ENCODE measurements around the gene IDH3A. TPM values are rescaled to one million over a fixed set of nuclear protein-coding genes. Genes with fewer than 3 reads are reported as not detected.

The IDH3A gene
- 113 TPM for polyA plus RNA-seq (2012; ENCODE audit: insufficient read depth, insufficient read length, low read depth)

DNA sequence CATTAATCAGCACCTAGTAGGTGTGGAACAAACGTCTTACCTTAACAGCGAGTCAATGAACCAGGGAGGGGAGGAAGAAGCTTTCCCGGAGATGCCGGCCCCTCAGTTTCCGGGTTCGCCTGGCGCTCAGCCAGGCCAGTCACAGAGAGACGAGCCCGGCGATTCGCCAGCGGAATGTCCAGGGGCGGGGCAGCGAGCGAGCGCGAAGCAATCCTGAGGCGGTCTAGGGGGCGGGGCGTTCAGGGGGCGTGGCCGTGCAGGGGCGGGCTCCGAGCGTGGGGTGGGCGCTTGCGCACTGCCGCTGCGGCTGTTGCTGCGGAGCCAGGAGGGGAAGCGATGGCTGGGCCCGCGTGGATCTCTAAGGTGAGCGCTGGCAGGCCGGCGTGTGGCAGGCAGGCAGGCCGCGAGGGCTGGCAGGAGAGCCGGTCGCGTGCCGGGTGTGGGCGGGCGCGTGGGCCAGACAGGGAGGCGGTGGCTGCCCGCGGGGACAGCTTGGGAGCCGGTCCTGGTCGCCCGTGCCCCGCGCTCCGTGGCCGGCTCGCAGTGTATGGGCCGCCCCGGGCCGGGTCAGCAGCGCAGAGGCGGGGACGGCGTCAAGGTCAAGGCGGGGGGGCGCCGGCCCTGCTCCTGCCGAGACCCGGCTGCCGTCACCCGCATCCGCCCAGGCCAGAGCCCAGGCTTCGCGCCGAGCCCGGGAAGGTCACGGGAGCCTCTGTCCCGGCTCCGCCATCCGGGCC, at the start of gene IDH3A:
TSS of gene IDH3A (plus strand) at position 295 of the 737 bp plus-strand sequence. CDS start at position 337, 42 bp downstream.
- H3K9me3 ChIP-seq, result no peaks in the 10 kb centered on the region
- H3K4me3 ChIP-seq (ENCODE audit: low read depth, low read length), result peak within 1 kb of the TSS; percentile 90
- no peaks in the 10 kb centered on the region for H3K27me3 ChIP-seq
- TF ChIP-seq, protein P1, sequence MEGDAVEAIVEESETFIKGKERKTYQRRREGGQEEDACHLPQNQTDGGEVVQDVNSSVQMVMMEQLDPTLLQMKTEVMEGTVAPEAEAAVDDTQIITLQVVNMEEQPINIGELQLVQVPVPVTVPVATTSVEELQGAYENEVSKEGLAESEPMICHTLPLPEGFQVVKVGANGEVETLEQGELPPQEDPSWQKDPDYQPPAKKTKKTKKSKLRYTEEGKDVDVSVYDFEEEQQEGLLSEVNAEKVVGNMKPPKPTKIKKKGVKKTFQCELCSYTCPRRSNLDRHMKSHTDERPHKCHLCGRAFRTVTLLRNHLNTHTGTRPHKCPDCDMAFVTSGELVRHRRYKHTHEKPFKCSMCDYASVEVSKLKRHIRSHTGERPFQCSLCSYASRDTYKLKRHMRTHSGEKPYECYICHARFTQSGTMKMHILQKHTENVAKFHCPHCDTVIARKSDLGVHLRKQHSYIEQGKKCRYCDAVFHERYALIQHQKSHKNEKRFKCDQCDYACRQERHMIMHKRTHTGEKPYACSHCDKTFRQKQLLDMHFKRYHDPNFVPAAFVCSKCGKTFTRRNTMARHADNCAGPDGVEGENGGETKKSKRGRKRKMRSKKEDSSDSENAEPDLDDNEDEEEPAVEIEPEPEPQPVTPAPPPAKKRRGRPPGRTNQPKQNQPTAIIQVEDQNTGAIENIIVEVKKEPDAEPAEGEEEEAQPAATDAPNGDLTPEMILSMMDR (IDR thresholded peaks at IDR 0.05; ENCODE audit: low read depth, low read length), result no peak
- no peaks in the 10 kb centered on the region for H3K4me1 ChIP-seq
- no peaks in the 10 kb centered on the region; the same call in 1 of the 2 replicates for H3K36me3 ChIP-seq
- peak; percentile 100 for DNase-seq

GRCh38 chr15:78100886-78101285, 48.3 kb upstream of the IDH3A start:
- no peaks in the 10 kb centered on the region for H3K27me3 ChIP-seq
- no peak overlapping the region for H3K4me3 ChIP-seq (ENCODE audit: low read depth, low read length)
- H3K4me1 ChIP-seq, result no peaks in the 10 kb centered on the region
- no peaks in the 10 kb centered on the region for H3K9me3 ChIP-seq
- DNase-seq, result no peak
- no peaks in the 10 kb centered on the region for H3K36me3 ChIP-seq
- TF ChIP-seq, protein P1 (IDR thresholded peaks at IDR 0.05; ENCODE audit: low read depth, low read length), result no peak

DNA sequence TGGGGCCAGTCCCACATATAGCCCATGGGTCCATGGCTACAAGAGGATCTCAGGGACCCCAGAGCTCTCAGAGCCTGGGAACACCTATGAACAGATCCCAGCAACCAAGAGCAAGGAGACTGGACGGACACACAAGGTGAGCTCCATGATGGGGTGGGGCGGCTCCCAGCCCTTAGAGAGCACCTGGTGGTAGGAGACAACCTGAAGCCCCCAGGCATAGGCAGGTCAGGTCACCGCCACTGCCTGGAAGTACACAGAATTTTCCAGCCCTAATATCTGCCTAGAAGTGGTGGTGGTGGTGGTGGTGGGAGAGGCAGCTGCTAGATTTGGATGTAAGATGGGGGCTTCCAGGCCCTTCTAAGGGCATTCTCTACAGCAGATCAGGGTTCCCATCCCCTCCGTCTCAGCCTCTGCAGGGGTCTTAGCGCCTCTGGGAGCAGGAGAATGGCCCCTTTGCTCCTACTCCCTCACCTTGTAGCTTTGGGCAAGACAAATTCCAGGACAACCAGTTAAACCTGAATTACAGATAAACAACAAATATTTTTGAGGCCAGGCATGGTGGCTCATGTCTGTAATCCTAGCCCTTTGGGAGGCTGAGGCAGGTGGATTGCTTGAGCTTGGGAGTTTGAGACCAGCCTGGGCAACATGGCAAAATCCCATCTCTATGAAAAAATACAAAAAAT, 47.6 kb upstream of the IDH3A start:
- DNase-seq, result no peak
- TF ChIP-seq, protein P1 (IDR thresholded peaks at IDR 0.05; ENCODE audit: low read depth, low read length), result no peak
- Histone ChIP-seq H3K4me1 (no peaks in the 10 kb centered on the region), H3K27me3 (no peaks in the 10 kb centered on the region), H3K9me3 (no peaks in the 10 kb centered on the region), H3K36me3 (no peaks in the 10 kb centered on the region), H3K4me3 (ENCODE audit: low read depth, low read length) (no peak overlapping the region)

DNA sequence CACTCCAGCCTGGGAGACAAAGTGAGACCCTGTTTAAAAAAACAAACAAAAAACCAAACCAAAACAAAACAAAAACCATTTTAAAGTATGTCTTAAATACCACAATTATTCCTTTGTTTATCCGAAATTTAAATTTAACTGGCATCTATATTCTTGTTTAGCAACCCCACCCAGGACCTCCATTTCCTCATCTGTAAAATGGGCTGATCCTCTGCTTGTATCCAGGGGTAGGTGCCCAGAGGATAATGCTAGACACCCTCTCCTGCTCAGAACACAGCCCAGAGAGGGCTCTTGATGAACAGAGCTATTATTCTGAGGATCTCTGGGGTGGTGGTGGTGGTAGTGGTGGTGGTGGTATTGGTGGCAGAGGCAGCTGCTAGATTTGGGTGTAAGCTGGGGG, 47.0 kb upstream of the IDH3A start:
- DNase-seq, result no peak
- Histone ChIP-seq H3K4me3 (ENCODE audit: low read depth, low read length) (no peak overlapping the region), H3K9me3 (no peaks in the 10 kb centered on the region), H3K4me1 (no peaks in the 10 kb centered on the region), H3K36me3 (no peaks in the 10 kb centered on the region), H3K27me3 (no peaks in the 10 kb centered on the region)
- TF ChIP-seq, protein P1 (IDR thresholded peaks at IDR 0.05; ENCODE audit: low read depth, low read length), result no peak

GRCh38 chr15:78102741-78103140, 46.4 kb upstream of the IDH3A start:
- DNase-seq, result no peak
- Histone ChIP-seq H3K4me3 (ENCODE audit: low read depth, low read length) (no peak overlapping the region), H3K36me3 (no peaks in the 10 kb centered on the region), H3K9me3 (no peaks in the 10 kb centered on the region), H3K27me3 (no peaks in the 10 kb centered on the region), H3K4me1 (no peaks in the 10 kb centered on the region)
- TF ChIP-seq, protein P1 (IDR thresholded peaks at IDR 0.05; ENCODE audit: low read depth, low read length), result no peak
